RWPE2 (cell line): ENCODE data around the gene ZFP64.

ENCODE experiments used
- ATAC-seq: fragments of 200-7000 bp; cut with Tn5 transposase; 3 replicates; pipeline ENCODE4 v1.9.1; 2021; ENCODE audit warnings: low read depth
- DNase-seq: peaks from one replicate; pipeline ENCODE4 v3.0.0-alpha.2; 2020; ENCODE audit warnings: low spot score
- H3K27ac ChIP-seq: fragments of 450-650 bp; 2 replicates; pipeline ENCODE4 v1.5.1; 2017; ENCODE audit warnings: mild to moderate bottlenecking; ENCODE audit not compliant: poor library complexity, severe bottlenecking
- H3K27me3 ChIP-seq: fragments of 250-450 bp; sonication (Bioruptor Pico); 2 replicates; pipeline ENCODE4 v1.5.1; 2021; ENCODE audit warnings: mild to moderate bottlenecking, moderate library complexity; ENCODE audit not compliant: insufficient read depth, poor library complexity, severe bottlenecking
- H3K36me3 ChIP-seq: fragments of 250-450 bp; sonication (Bioruptor Pico); 2 replicates; pipeline ENCODE4 v1.5.1; 2020; ENCODE audit warnings: low read depth, mild to moderate bottlenecking, moderate library complexity
- H3K4me1 ChIP-seq: fragments of 250-450 bp; sonication (Bioruptor Pico); 2 replicates; pipeline ENCODE4 v1.5.1; 2021; ENCODE audit warnings: mild to moderate bottlenecking, moderate library complexity; ENCODE audit not compliant: insufficient read depth, poor library complexity, severe bottlenecking
- H3K4me3 ChIP-seq: fragments of 250-450 bp; sonication (Bioruptor Pico); 2 replicates; pipeline ENCODE4 v1.5.1; 2021; ENCODE audit warnings: mild to moderate bottlenecking, moderate library complexity; ENCODE audit not compliant: severe bottlenecking
- H3K9me3 ChIP-seq: fragments of 250-450 bp; sonication (Bioruptor Pico); 2 replicates; pipeline ENCODE4 v1.5.1; 2021; ENCODE audit warnings: mild to moderate bottlenecking, moderate library complexity; ENCODE audit not compliant: severe bottlenecking
- TF ChIP-seq, protein P1 (sequence below): fragments of 450-650 bp; IDR thresholded peaks from one replicate; pipeline ENCODE4 v1.5.1; 2017; ENCODE audit warnings: mild to moderate bottlenecking, moderate library complexity; ENCODE audit not compliant: poor library complexity, severe bottlenecking

Gene ZFP64

DNA sequence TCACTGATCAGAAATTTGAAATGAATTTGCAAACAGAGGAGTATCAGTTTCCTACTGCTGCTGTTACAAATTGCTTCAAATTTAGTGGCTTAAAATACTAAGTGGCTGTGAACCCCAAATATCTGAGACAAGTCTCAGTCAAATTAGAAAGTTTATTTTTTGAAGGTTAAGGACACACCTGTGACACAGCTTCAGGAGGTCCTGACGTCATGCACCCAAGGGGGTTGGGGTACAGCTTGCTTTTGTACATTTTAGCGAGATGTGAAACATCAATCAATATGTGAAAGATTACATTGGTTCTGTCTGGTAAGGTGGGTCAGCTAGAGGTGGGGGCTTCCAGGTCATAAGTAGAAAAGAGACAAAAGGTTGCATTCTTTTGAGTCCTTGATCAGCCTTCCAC, 21.4 kb upstream of the ZFP64 start:
- H3K36me3 ChIP-seq: no peaks in the 10 kb centered on the region
- DNase-seq: no peak
- TF ChIP-seq, protein P1, sequence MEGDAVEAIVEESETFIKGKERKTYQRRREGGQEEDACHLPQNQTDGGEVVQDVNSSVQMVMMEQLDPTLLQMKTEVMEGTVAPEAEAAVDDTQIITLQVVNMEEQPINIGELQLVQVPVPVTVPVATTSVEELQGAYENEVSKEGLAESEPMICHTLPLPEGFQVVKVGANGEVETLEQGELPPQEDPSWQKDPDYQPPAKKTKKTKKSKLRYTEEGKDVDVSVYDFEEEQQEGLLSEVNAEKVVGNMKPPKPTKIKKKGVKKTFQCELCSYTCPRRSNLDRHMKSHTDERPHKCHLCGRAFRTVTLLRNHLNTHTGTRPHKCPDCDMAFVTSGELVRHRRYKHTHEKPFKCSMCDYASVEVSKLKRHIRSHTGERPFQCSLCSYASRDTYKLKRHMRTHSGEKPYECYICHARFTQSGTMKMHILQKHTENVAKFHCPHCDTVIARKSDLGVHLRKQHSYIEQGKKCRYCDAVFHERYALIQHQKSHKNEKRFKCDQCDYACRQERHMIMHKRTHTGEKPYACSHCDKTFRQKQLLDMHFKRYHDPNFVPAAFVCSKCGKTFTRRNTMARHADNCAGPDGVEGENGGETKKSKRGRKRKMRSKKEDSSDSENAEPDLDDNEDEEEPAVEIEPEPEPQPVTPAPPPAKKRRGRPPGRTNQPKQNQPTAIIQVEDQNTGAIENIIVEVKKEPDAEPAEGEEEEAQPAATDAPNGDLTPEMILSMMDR: no peak
- no peak overlapping the region for H3K27ac ChIP-seq
- no peaks in the 10 kb centered on the region for H3K9me3 ChIP-seq
- H3K4me1 ChIP-seq: no peaks in the 10 kb centered on the region
- no peak overlapping the region for H3K4me3 ChIP-seq
- H3K27me3 ChIP-seq: no peaks in the 10 kb centered on the region
- no peak for ATAC-seq

DNA sequence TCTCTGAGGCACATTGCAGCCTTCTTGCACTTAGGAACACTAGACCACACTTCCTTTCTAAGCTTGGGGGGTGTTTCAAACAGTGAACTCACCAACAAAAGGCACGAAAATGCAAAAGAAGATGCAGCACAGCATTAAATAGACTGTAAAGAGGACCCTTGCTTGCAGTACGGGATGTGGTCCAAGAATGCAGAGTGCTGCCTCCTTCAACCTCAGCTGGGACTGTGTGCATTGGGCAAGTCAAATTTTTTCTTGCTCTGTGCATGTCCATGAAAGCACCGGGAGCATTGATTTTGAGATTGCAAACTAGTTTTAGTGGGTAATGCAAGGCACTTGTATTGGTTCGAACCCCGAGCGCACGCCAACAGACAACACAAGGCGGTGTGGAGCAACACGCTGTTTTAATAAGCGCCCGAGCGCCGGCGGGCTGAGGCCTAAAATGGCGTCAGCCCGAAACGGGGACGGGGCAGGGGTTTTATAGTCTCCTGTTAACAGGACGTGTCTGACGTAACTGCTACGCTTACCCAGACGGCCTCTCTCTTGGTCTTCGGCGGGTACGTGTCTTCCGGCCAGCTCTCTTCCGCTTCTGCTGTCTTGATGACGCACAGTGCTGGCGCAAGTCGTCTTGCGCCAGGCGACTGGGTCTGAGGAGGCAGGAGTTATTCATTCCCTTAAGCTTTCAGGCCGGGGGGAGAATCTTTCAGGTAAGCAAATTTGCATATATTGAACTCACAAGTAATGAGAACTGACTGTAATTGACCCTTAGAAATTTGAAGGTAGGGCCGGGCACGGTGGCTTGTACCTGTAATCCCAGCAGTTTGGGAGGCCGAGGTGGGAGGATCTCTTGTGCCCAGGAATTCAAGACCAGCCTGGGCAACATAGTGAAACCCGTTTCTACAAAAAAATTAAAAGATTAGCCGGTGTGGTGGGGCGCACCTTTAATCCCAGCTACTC, 18.7 kb upstream of the ZFP64 start:
- TF ChIP-seq, protein P1: no peak
- no peak for DNase-seq
- Histone ChIP-seq H3K4me3 (no peak overlapping the region), H3K4me1 (no peaks in the 10 kb centered on the region), H3K36me3 (no peaks in the 10 kb centered on the region), H3K27me3 (no peaks in the 10 kb centered on the region), H3K9me3 (no peaks in the 10 kb centered on the region), H3K27ac (no peak overlapping the region)
- no peak for ATAC-seq

DNA sequence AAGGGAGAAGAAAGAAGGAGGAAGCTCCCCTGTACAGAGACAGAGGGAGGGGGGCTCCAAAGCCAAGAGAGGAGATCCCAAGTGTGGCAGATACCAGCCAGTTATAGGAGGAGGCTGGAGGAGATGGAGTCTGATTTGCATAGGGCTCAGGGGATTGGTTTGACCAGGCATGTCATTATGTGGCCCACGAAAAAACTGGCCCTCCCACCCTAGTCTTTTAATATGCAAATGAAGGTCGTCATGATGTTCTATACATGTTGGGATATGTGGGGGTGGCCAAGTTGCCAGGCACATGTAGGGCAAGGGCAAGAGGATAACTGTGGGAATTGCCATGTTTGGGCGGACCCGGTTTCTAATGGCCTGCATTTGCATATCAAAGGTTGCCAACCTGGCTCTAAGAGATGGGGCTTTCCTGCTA, 17.6 kb upstream of the ZFP64 start:
- DNase-seq (no peak), ATAC-seq (peak; percentile 13; the same call in 1 of the 3 replicates)
- Histone ChIP-seq H3K27me3 (no peaks in the 10 kb centered on the region), H3K4me3 (no peak overlapping the region), H3K27ac (no peak overlapping the region), H3K9me3 (no peaks in the 10 kb centered on the region), H3K36me3 (no peaks in the 10 kb centered on the region), H3K4me1 (no peaks in the 10 kb centered on the region)
- TF ChIP-seq, protein P1: no peak

DNA sequence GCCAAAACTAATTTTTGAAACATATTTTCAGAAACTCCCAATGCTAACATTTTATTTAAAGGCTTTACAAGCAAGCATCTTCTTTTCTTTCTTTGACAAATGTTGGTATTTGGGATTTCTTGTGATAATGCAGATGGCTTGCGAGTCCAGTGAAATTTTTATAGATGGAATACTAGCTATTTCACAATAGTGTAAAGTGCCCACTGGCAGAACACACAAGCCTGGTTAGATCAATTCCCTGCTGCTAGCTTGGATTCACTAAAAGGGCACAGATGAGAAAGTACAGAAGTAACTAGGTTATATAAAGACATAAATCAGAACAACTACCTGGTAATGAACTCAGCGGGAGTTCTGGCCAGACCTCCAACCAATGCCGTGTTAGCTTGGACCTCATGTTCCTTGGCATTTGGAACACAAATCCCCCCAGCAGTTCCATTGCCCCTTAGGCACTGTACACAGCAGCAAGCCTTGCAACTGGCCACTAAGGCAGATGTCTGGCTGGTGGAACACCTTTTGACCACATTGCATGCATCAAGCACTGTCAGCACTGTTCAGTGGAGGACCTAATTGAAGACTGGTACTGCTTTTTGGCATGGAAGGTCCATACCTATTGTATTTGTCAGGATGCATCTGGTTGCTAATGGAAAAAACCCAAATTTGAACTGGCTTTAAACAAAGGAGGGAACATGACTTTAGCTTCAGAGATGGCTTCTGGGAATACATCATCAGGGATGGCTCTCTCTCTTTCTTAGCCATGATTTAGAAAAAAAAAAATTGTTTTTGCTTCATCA, 15.6 kb upstream of the ZFP64 start:
- TF ChIP-seq, protein P1: no peak
- H3K27me3 ChIP-seq: no peaks in the 10 kb centered on the region
- ATAC-seq: peak; percentile 37; the same call in 1 of the 3 replicates
- no peaks in the 10 kb centered on the region for H3K36me3 ChIP-seq
- no peaks in the 10 kb centered on the region for H3K4me1 ChIP-seq
- no peak for DNase-seq
- H3K9me3 ChIP-seq: no peaks in the 10 kb centered on the region
- H3K4me3 ChIP-seq: no peak overlapping the region
- no peak overlapping the region for H3K27ac ChIP-seq
